ENCODE results near the gene EID2B. TPM values are rescaled to one million over a fixed set of nuclear protein-coding genes. Genes with fewer than 3 reads are reported as not detected.

EID2B gene
- total and polyA plus RNA-seq, 2 of the 8 experiments (the other 6 are each of a cell fraction or from before 2014, with no cell fraction given): 2.1 to 2.4 TPM

GRCh38 chr19:39539518-39540332, 7.1 kb upstream of the EID2B start, which contains the start of gene EID2 (continued):
- TF ChIP-seq POLR2A (IDR thresholded peaks at IDR 0.05; ENCODE audit: control extremely low read depth in 1 of 2, low read depth in 2 of 2, low read length in 2 of 2) (peak in 1 of 2 experiments; percentile 83; a peak in 2 of 3 replicates), CHD1 (IDR thresholded peaks at IDR 0.05; ENCODE audit: low read depth, low read length) (no peak), ASH2L (IDR thresholded peaks at IDR 0.05; ENCODE audit: low read length) (peak; percentile 72), EGR1 (IDR thresholded peaks at IDR 0.05; ENCODE audit: borderline replicate concordance, low read depth, low read length) (peak; percentile 84; the same call in 1 of the 2 replicates), TEAD4 (IDR thresholded peaks at IDR 0.05; ENCODE audit: low read depth, low read length) (peak; percentile 52), RXRA (IDR thresholded peaks at IDR 0.05; ENCODE audit: insufficient read depth, low read depth, low read length) (no peak), KDM4A (IDR thresholded peaks at IDR 0.05; ENCODE audit: low read depth, low read length, severe bottlenecking) (no peak), SRF (IDR thresholded peaks at IDR 0.05; ENCODE audit: low read depth, low read length) (no peak), BRCA1 (IDR thresholded peaks at IDR 0.05; ENCODE audit: low read depth, low read length) (no peak), TBP (IDR thresholded peaks at IDR 0.05; ENCODE audit: low read depth, low read length) (peak; percentile 79), TAF1 (IDR thresholded peaks at IDR 0.05; ENCODE audit: low read depth, low read length) (peak; percentile 79), MAX (IDR thresholded peaks at IDR 0.05) (peak; percentile 75), EZH2 (IDR thresholded peaks at IDR 0.05; ENCODE audit: low read depth, low read length, severe bottlenecking) (no peak), HDAC2 (IDR thresholded peaks at IDR 0.05; ENCODE audit: borderline replicate concordance in 1 of 2, low read depth in 2 of 2, low read length in 2 of 2) (0 out of 4 replicates have a peak, but pooled peaks of 1 of the 2 experiments have one; percentile 10), CEBPB (IDR thresholded peaks at IDR 0.05; ENCODE audit: low read depth, low read length) (no peak), CTCF (IDR thresholded peaks at IDR 0.05; ENCODE audit: control extremely low read depth in 1 of 3, insufficient read depth in 1 of 3, low read depth in 1 of 3, low read length in 3 of 3) (peak; percentile 66 to 85 (median 74)), SAP30 (IDR thresholded peaks at IDR 0.05; ENCODE audit: insufficient read depth, insufficient replicate concordance, low read length) (no peak), ATF3 (IDR thresholded peaks at IDR 0.05; ENCODE audit: insufficient read depth, low read depth, low read length) (no peak), E2F6 (IDR thresholded peaks at IDR 0.05) (no peak), PHF8 (conservative IDR thresholded peaks at IDR 0.05; ENCODE audit: low read depth, low read length) (peak; percentile 80)
